ENCODE data around the gene HOXB6. TPM values are rescaled to one million over a fixed set of nuclear protein-coding genes. Genes with fewer than 3 reads are reported as not detected.

Gene HOXB6
- total and polyA plus RNA-seq, 9 donors: 0.25 to 10.3 (median 1.2) TPM

DNA sequence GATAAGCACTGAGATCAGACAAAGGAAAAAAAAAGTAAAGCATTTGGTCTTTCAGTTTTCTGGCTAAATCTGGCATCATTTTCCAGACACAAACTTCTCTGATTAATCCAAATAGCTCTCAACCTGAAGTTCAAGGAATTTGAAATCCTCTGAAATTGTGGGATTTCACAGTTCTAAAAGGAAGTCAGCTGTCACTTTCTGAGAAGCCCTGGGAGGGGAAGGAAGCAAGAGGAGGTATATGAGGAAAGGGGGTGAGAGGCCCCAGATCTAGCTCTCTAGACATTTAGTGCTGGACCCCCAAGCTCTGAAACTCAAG, 38.9 kb upstream of the HOXB6 start:
- TF ChIP-seq EP300 (IDR thresholded peaks at IDR 0.05) (no peak), POLR2A (IDR thresholded peaks at IDR 0.05) (no peak)
- TF ChIP-seq, protein P1, sequence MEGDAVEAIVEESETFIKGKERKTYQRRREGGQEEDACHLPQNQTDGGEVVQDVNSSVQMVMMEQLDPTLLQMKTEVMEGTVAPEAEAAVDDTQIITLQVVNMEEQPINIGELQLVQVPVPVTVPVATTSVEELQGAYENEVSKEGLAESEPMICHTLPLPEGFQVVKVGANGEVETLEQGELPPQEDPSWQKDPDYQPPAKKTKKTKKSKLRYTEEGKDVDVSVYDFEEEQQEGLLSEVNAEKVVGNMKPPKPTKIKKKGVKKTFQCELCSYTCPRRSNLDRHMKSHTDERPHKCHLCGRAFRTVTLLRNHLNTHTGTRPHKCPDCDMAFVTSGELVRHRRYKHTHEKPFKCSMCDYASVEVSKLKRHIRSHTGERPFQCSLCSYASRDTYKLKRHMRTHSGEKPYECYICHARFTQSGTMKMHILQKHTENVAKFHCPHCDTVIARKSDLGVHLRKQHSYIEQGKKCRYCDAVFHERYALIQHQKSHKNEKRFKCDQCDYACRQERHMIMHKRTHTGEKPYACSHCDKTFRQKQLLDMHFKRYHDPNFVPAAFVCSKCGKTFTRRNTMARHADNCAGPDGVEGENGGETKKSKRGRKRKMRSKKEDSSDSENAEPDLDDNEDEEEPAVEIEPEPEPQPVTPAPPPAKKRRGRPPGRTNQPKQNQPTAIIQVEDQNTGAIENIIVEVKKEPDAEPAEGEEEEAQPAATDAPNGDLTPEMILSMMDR (IDR thresholded peaks at IDR 0.05): no peak
- intact Hi-C loops (cut with DNase I): no loop called here
- Histone ChIP-seq H3K36me3 (no peaks in the 10 kb centered on the region), H3K27ac (no peak overlapping the region), H3K27me3 (no peaks in the 10 kb centered on the region), H3K9me3 (no peaks in the 10 kb centered on the region), H3K4me3 (no peak overlapping the region), H3K4me1 (ENCODE audit: insufficient read depth) (no peaks in the 10 kb centered on the region)
- no peak for DNase-seq

DNA sequence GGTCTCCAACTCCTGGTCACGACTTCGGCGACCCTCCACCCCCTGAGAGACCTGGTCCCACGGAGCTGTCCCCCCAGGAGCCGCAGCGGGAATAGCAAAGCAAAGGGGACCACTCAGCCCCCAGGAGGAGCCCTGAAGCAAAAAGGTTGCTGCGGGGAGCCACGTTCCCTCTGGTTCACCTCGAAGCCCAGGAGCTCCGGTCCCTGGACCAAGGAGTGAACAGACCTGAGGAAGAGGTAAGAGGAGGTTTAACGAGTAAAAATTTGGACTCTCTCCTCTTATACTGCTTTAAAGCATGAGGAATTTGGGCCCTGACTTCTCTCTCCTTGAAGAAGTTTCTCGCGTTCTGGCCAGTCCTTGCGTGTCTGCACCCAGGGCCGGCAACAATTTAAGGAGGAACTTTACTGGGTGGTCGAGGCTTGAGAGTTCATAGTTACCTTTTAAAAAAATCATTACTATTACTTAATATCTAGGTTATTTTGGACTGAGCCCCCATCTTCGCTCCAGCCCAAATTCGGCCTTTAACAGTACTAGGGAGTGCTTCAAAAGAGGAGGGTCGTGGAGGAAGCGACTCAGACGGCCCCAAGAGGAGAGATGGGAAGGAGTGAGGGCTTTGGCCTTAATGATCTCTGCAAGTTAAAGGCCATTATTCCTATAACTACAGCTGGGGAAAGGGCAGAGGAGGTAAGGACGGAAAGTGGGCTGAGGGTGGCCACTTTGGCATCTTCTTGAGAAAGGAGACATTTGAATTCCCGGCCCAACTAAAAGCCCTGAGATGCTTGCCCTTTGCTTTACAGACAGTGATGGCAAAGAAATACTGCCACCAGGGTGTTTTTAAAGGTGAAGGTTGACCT, 38.3 kb upstream of the HOXB6 start:
- intact Hi-C loops (cut with DNase I): no loop called here
- Histone ChIP-seq H3K4me3 (no peak overlapping the region), H3K4me1 (ENCODE audit: insufficient read depth) (no peaks in the 10 kb centered on the region), H3K9me3 (no peaks in the 10 kb centered on the region), H3K36me3 (no peaks in the 10 kb centered on the region), H3K27ac (no peak overlapping the region), H3K27me3 (no peaks in the 10 kb centered on the region)
- DNase-seq: no peak
- TF ChIP-seq EP300 (IDR thresholded peaks at IDR 0.05) (no peak), POLR2A (IDR thresholded peaks at IDR 0.05) (no peak)
- TF ChIP-seq, protein P1 (IDR thresholded peaks at IDR 0.05): no peak
- 16 to 32% (median 18%) methylated on average over 23 of the region's 23 CpGs for WGBS, 3 donors

DNA sequence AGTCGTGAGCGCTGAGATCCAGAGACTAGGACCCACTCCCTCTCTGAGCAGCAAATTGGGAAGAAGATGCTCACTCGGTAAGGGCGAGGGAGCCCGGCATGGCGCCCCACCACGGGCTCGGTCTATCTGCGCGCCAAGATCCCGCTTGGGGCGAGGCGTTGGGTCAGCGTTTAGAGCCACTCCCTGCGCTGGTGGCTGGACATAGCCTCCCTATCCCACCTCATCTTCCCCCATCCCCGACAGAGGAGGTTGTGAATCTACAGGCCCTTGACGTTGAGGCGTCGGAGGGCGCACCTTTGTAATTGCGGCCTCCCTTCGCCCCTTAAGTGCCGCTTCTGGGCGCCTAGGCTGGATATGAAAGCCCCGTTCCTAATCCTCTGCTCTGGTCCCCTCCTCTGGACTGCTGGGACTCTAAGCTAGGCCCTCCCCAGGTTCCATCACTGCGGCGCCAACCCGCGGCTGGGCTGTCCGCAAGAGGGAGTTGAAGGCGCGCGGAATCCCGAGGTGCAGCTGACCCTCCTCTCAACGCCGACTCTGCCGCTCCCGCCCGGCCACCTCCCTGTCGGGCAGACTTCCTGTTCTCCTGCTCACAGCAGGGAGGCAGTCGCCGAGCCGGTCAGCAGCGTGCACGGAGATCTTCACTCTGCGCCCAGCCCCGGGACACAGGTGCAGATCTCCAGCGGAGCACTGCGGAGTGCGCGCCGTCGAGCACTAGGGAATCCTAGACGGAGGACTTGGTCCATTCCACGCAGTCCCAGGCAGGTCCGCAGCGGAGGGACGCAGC, 37.5 kb upstream of the HOXB6 start:
- TF ChIP-seq, protein P1 (IDR thresholded peaks at IDR 0.05): no peak
- no peak for TF ChIP-seq POLR2A (IDR thresholded peaks at IDR 0.05)
- TF ChIP-seq EP300 (IDR thresholded peaks at IDR 0.05): no peak
- 2 to 7% (median 3%) methylated on average over 50 to 58 of the region's 58 CpGs for WGBS, 3 donors
- no peaks in the 10 kb centered on the region for H3K4me1 ChIP-seq (ENCODE audit: insufficient read depth)
- H3K36me3 ChIP-seq: no peaks in the 10 kb centered on the region
- no peak for DNase-seq
- H3K4me3 ChIP-seq: no peak overlapping the region
- H3K27me3 ChIP-seq: no peaks in the 10 kb centered on the region
- H3K9me3 ChIP-seq: no peaks in the 10 kb centered on the region
- intact Hi-C loops (cut with DNase I): no loop called here
- H3K27ac ChIP-seq: no peak overlapping the region

DNA sequence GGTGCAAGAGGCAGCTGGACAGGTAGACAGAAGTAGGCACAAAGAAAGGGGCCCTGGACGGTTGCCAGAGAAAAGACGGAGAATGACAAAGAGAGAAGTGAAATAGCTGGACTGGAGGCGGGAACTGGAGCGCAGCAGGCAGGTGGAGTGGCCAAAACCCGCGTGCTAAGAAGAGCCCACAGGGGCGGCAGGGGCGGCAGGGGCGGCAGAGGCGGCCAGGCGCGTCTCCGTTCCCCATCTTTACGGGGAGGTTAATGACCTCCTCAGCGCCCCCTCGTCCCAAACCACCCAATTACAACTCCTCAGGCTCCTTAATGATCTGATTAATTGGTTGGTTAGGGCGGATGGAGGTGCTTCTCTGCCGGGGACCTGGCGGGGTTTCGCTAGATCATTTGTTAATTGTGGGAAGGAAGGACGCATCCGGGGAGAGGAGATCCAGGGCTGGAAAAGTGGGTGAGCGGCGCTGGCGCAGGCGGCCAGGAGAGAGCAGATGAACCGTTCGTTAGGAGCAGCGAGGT, 36.8 kb upstream of the HOXB6 start:
- Histone ChIP-seq H3K27me3 (no peaks in the 10 kb centered on the region), H3K36me3 (no peaks in the 10 kb centered on the region)

More for the DNA sequence above, 36.8 kb upstream of the HOXB6 start:
- no peak overlapping the region for H3K27ac ChIP-seq
- H3K4me3 ChIP-seq: no peak overlapping the region
- H3K9me3 ChIP-seq: no peaks in the 10 kb centered on the region
- intact Hi-C loops (cut with DNase I): no loop called here
- no peak for TF ChIP-seq EP300 (IDR thresholded peaks at IDR 0.05)
- TF ChIP-seq, protein P1 (IDR thresholded peaks at IDR 0.05): no peak
- TF ChIP-seq POLR2A (IDR thresholded peaks at IDR 0.05): no peak
- no peak for DNase-seq
- H3K4me1 ChIP-seq (ENCODE audit: insufficient read depth): no peaks in the 10 kb centered on the region
- 1 to 8% (median 4%) methylated on average over 29 of the region's 29 CpGs for WGBS, 3 donors

Measured in ovary (tissue), 9 donors.